Measurements from ENCODE around the gene MOB3A.
"Not testable (repeated sequence)": the region's sequence is repeated elsewhere in the genome, so short reads cannot be mapped to it uniquely, and the experiment has no call there.

The MOB3A gene

DNA sequence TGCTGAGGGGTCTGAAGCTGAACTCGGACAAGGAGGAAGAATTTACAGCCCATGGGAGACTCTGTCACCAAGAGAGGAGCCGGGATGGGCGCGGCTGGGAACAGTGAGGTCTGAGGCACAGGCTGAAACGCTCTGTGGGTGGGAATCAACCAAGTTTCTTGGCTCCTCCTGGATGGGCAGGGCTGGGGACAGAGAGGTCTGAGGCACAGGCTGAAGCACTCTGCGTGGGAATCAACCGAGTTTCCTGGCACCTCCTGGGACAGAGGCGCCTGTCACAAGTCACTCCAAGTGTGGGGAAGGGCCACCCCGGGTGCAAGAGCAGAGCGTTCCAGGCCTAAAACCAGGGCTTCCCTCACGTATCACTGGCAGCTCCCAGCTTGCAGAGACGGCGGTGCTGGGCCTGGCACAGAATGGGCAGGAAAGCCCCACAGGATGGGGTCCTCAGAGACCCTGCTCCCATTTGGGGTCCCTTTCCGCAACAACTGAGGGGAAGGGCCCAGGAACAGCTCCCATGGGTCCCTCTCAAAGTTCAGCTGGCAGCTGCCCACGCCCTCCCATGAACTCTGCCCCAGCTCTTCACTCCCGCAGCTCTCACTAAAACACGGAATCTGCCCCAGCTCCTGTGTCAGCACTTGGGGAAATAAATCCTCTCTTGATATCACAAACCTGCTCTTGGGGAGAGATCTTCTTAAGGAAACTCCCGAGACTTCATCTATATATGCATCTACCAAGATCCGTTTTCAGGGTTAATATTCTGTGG lies 36.8 kb upstream of the MOB3A start:
- Histone ChIP-seq H3K4me3 (ENCODE audit: insufficient read depth, low read depth, low read length) (no peak overlapping the region), H3K27me3 (ENCODE audit: control insufficient read depth, insufficient read depth, low read length, poor library complexity, severe bottlenecking) (no peaks in the 10 kb centered on the region), H3K36me3 (ENCODE audit: control insufficient read depth, insufficient read depth, low read length) (peaks cover 12% of the 10 kb centered on the region), H3K9me3 (ENCODE audit: control insufficient read depth, low read length) (no peaks in the 10 kb centered on the region), H3K27ac (ENCODE audit: insufficient read depth, low read depth, low read length, poor library complexity, severe bottlenecking) (no peak overlapping the region), H3K4me1 (ENCODE audit: control insufficient read depth, insufficient read depth, low read length) (no peaks in the 10 kb centered on the region)
- 92 to 93% methylated on average over 19 of the region's 19 CpGs for WGBS, 2 experiments

DNA sequence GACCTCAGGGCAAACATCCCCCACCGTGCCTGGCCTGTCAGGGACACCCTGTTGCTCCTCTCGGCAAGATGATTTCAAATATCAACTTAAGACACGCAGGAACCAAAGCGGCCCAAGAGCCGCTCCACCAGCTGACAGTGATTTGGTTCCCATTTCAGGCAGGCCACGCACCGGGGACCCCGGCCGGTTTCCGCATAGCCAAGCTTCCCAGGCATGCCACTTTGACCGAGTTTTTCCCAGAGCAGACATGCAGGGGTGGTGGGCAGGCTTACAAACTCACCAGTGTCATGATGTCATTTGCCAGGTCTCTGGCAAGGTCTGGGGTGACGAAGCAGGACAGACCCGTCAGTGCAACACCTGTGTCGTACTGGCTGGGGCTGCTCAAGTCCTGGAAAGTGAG lies 36.1 kb upstream of the MOB3A start:
- Histone ChIP-seq H3K4me3 (ENCODE audit: insufficient read depth, low read depth, low read length) (no peak overlapping the region), H3K27ac (ENCODE audit: insufficient read depth, low read depth, low read length, poor library complexity, severe bottlenecking) (no peak overlapping the region), H3K9me3 (ENCODE audit: control insufficient read depth, low read length) (no peaks in the 10 kb centered on the region), H3K36me3 (ENCODE audit: control insufficient read depth, insufficient read depth, low read length) (peaks cover 12% of the 10 kb centered on the region), H3K27me3 (ENCODE audit: control insufficient read depth, insufficient read depth, low read length, poor library complexity, severe bottlenecking) (no peaks in the 10 kb centered on the region), H3K4me1 (ENCODE audit: control insufficient read depth, insufficient read depth, low read length) (no peaks in the 10 kb centered on the region)
- 95 to 97% methylated on average over 14 of the region's 14 CpGs for WGBS, 2 experiments

DNA sequence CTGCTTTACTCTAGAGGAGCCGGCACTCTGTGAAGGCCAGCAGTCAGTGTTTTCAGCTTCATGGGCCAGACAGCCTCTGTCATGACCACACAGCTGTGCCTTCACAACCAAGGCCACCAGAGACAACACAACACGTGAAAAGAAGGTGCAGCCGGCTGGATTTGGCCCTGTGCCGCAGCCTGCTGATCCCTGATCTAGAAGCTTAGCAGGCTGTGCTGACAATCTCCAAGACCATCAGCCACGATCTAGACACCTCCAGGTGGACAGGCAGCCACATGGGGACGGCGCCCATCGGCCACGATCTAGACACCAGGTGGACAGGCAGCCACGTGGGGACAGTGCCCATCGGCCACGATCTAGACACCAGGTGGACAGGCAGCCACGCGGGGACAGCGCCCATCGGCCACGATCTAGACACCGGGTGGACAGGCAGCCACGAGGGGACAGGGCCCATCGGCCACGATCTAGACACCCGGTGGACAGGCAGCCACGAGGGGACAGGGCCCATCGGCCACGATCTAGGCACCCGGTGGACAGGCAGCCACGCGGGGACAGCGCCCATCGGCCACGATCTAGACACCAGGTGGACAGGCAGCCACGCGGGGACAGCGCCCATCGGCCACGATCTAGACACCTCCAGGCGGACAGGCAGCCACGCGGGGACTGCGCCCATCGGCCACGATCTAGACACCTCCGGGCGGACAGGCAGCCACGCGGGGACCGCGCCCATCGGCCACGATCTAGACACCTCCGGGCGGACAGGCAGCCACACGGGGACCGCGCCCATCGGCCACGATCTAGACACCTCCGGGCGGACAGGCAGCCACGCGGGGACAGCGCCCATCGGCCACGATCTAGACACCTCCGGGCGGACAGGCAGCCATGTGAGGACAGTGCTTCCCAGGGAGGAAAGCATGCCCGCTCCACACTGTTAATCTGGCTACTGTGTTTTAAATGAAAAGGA lies 35.2 kb upstream of the MOB3A start:
- not testable (repeated sequence) for H3K4me3 ChIP-seq (ENCODE audit: insufficient read depth, low read depth, low read length); H3K4me1 ChIP-seq (ENCODE audit: control insufficient read depth, insufficient read depth, low read length); H3K27ac ChIP-seq (ENCODE audit: insufficient read depth, low read depth, low read length, poor library complexity, severe bottlenecking); H3K9me3 ChIP-seq (ENCODE audit: control insufficient read depth, low read length); H3K27me3 ChIP-seq (ENCODE audit: control insufficient read depth, insufficient read depth, low read length, poor library complexity, severe bottlenecking)
- WGBS, 2 experiments = 91% methylated on average over 67 of the region's 67 CpGs
- peaks cover 13% of the 10 kb centered on the region for H3K36me3 ChIP-seq (ENCODE audit: control insufficient read depth, insufficient read depth, low read length)

DNA sequence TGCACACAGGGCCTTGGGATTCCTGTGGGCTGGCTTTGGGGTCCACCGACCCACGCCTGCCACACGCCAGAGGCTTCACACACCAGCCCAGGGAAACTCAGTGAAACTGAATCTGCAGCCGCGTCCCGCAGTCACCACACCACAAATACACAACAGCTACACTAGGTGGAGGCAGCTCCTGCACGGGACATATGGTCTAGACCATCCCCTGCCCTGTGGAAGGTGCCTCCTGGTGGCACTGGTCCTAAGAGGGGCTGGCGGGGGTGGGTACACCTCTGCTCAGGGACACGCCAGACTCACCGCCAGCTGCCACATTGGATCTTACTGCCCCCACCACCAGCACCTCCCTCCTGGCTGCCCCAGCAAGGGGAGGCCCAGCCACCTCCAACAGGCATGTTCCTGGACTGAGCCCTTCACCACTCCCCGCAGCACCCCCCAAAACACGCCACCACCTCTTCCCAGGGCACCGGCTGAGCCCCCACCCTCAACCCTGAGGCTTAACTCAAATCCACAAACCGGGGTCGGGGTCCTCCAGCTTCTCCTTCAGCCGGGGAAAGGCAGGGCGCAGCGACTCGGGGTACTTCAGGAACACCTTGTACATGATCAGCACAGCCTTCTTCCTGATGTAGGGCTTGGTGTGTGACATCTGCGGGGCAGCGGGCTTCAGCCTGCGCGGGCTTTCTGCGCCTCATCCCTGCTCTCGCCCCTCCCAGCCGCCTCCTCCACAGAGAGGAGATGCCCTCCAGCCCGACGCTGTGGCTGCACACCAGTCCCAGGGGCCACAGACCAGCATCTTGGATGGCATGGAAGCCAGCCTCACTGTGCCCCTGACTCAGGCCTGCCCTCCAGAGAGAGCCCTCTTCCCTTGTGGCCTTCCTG lies 34.0 kb upstream of the MOB3A start:
- H3K36me3 ChIP-seq (ENCODE audit: control insufficient read depth, insufficient read depth, low read length) = peaks cover 16% of the 10 kb centered on the region
- no peaks in the 10 kb centered on the region for H3K9me3 ChIP-seq (ENCODE audit: control insufficient read depth, low read length)
- WGBS, 2 experiments = 96 to 97% methylated on average over 28 of the region's 28 CpGs
- H3K4me1 ChIP-seq (ENCODE audit: control insufficient read depth, insufficient read depth, low read length) = no peaks in the 10 kb centered on the region
- no peak overlapping the region for H3K4me3 ChIP-seq (ENCODE audit: insufficient read depth, low read depth, low read length)
- H3K27me3 ChIP-seq (ENCODE audit: control insufficient read depth, insufficient read depth, low read length, poor library complexity, severe bottlenecking) = no peaks in the 10 kb centered on the region
- no peak overlapping the region for H3K27ac ChIP-seq (ENCODE audit: insufficient read depth, low read depth, low read length, poor library complexity, severe bottlenecking)

DNA sequence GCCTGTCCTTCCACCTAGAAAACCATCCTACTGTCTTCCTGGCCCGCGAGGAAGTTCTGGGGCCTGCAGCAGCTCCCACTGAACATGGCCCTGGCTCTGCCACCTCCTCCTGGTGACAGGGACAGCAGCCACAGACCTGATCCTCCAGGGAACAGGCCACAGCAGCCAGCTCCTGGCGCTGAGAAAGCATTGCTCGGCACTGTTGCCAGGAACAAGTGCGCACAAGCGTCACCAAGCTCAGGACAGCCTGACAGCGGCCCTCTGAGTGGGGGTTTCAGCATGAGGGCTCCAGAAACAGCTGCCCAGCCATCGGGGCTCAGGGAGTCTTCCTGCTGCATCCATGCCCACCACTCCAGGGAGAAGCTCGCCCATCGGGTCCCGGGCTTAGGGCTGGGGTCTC lies 33.4 kb upstream of the MOB3A start:
- peaks cover 16% of the 10 kb centered on the region for H3K36me3 ChIP-seq (ENCODE audit: control insufficient read depth, insufficient read depth, low read length)
- no peak overlapping the region for H3K27ac ChIP-seq (ENCODE audit: insufficient read depth, low read depth, low read length, poor library complexity, severe bottlenecking)
- no peaks in the 10 kb centered on the region for H3K27me3 ChIP-seq (ENCODE audit: control insufficient read depth, insufficient read depth, low read length, poor library complexity, severe bottlenecking)

DNA sequence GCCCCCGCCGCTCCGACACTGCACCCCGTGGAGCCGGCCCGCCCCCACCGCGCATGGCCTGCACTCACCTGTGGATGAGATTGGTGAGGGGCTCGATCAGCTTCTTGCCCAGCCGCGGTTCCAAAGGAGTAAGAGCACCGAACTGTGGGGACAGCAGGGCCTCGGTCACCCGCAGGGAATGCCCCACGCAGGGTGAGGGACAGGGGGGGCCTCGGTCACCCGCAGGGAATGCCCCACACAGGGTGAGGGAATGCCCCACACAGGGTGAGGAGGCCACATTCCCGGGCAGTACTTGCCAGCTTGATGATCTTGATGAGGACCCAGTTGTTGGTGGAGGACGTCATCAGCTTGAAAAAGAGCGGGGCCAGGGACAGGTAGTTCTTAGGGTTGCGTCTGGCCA lies 32.9 kb upstream of the MOB3A start:
- peaks cover 16% of the 10 kb centered on the region for H3K36me3 ChIP-seq (ENCODE audit: control insufficient read depth, insufficient read depth, low read length)
- 96% methylated on average over 21 of the region's 21 CpGs for WGBS, 2 experiments

More for the DNA sequence above, 33.4 kb upstream of the MOB3A start:
- Histone ChIP-seq H3K4me1 (ENCODE audit: control insufficient read depth, insufficient read depth, low read length) (no peaks in the 10 kb centered on the region), H3K4me3 (ENCODE audit: insufficient read depth, low read depth, low read length) (no peak overlapping the region), H3K9me3 (ENCODE audit: control insufficient read depth, low read length) (no peaks in the 10 kb centered on the region)
- WGBS, 2 experiments = 95 to 96% methylated on average over 11 of the region's 11 CpGs

DNA sequence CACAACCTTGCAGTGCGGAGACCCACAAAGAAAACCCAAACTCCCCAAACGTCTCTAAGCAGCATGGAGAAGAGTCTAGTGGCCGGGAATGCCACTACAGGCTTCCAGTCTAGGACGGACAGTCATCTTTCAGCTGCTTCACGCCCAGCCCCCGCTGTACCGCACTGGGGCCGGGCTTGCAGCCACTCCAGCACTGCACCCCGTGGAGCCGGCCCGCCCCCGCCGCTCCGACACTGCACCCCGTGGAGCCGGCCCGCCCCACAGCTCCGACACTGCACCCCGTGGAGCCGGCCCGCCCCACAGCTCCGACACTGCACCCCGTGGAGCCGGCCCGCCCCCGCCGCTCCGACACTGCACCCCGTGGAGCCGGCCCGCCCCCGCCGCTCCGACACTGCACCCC lies 32.1 kb upstream of the MOB3A start:
- not testable (repeated sequence) for H3K9me3 ChIP-seq (ENCODE audit: control insufficient read depth, low read length); H3K4me1 ChIP-seq (ENCODE audit: control insufficient read depth, insufficient read depth, low read length); H3K4me3 ChIP-seq (ENCODE audit: insufficient read depth, low read depth, low read length); H3K27me3 ChIP-seq (ENCODE audit: control insufficient read depth, insufficient read depth, low read length, poor library complexity, severe bottlenecking); H3K27ac ChIP-seq (ENCODE audit: insufficient read depth, low read depth, low read length, poor library complexity, severe bottlenecking)
- WGBS, 2 experiments = 82 to 85% methylated on average over 22 to 24 of the region's 34 CpGs
- H3K36me3 ChIP-seq (ENCODE audit: control insufficient read depth, insufficient read depth, low read length) = peaks cover 21% of the 10 kb centered on the region

More for the DNA sequence above, 32.9 kb upstream of the MOB3A start:
- H3K4me1 ChIP-seq (ENCODE audit: control insufficient read depth, insufficient read depth, low read length) = no peaks in the 10 kb centered on the region
- H3K27ac ChIP-seq (ENCODE audit: insufficient read depth, low read depth, low read length, poor library complexity, severe bottlenecking) = no peak overlapping the region
- no peak overlapping the region for H3K4me3 ChIP-seq (ENCODE audit: insufficient read depth, low read depth, low read length)
- H3K9me3 ChIP-seq (ENCODE audit: control insufficient read depth, low read length) = no peaks in the 10 kb centered on the region
- no peaks in the 10 kb centered on the region for H3K27me3 ChIP-seq (ENCODE audit: control insufficient read depth, insufficient read depth, low read length, poor library complexity, severe bottlenecking)

DNA sequence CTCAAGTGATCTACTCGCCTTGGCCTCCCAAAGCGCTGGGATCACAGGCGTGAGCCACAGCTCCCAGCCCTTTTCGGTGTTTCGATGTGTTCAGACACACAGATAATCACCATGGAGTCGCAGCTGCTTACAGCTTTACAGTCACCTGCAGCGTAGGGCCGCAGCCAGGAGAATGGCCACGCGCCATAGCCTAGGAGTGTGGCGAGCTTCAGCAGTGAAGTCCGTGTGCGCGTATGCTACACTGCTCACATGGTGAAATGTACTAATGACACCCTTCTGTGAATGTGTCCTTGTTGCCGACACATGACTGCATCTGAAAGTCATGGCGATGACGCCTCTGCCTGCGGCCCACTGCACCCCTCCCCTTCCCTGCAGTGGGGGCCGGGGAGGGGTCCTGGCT lies 31.6 kb upstream of the MOB3A start:
- Histone ChIP-seq H3K4me3 (ENCODE audit: insufficient read depth, low read depth, low read length) (no peak overlapping the region), H3K9me3 (ENCODE audit: control insufficient read depth, low read length) (no peaks in the 10 kb centered on the region), H3K27me3 (ENCODE audit: control insufficient read depth, insufficient read depth, low read length, poor library complexity, severe bottlenecking) (no peaks in the 10 kb centered on the region), H3K27ac (ENCODE audit: insufficient read depth, low read depth, low read length, poor library complexity, severe bottlenecking) (no peak overlapping the region), H3K36me3 (ENCODE audit: control insufficient read depth, insufficient read depth, low read length) (peaks cover 26% of the 10 kb centered on the region), H3K4me1 (ENCODE audit: control insufficient read depth, insufficient read depth, low read length) (no peaks in the 10 kb centered on the region)
- 86% methylated on average over 19 of the region's 19 CpGs for WGBS, 2 experiments

DNA sequence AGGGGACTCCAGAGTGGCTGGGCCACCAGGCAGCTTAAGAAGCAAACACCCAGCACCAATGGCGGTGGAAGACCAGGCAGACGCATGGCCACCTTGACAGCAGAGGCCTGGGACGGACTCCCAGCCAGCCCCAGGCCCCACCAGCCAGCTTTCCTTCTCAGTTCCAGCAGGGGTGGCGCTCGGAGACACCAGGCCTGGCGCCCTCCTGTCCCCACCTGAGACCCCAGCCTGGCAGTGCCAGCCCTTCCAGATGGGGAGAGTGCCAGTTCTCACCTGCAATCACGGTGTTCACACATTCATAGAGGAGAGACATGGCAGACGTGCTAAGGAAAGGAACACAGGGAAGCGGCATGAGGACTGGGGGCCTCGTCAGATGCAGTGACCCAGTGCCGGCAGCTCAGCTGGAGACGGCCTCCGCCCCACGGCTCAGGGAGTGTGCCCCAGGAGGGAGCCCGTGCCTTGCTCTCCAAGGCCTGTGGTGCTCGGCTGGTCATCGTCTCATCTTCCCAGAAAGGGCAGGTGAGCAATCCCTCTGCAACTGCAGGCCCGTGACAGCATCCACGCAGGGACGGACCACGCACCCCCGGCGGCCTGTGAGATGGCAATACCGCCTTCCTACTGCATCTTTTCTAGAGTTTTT lies 30.9 kb upstream of the MOB3A start:
- H3K4me1 ChIP-seq (ENCODE audit: control insufficient read depth, insufficient read depth, low read length) = no peaks in the 10 kb centered on the region
- 96 to 97% methylated on average over 24 of the region's 24 CpGs for WGBS, 2 experiments
- no peak overlapping the region for H3K4me3 ChIP-seq (ENCODE audit: insufficient read depth, low read depth, low read length)
- no peaks in the 10 kb centered on the region for H3K9me3 ChIP-seq (ENCODE audit: control insufficient read depth, low read length)
- no peak overlapping the region for H3K27ac ChIP-seq (ENCODE audit: insufficient read depth, low read depth, low read length, poor library complexity, severe bottlenecking)
- peaks cover 28% of the 10 kb centered on the region for H3K36me3 ChIP-seq (ENCODE audit: control insufficient read depth, insufficient read depth, low read length)
- no peaks in the 10 kb centered on the region for H3K27me3 ChIP-seq (ENCODE audit: control insufficient read depth, insufficient read depth, low read length, poor library complexity, severe bottlenecking)

All from ectodermal cell (in vitro differentiated cells).